CD4-positive, alpha-beta T cell treated with Interleukin-15 for 4 hours (primary cell): ENCODE results near the gene MRGPRD.

ENCODE experiments used
- DNase-seq: peaks from one replicate; pipeline ENCODE4 v3.0.0-alpha.2; 2020; ENCODE audit warnings: low spot score

MRGPRD gene

DNA sequence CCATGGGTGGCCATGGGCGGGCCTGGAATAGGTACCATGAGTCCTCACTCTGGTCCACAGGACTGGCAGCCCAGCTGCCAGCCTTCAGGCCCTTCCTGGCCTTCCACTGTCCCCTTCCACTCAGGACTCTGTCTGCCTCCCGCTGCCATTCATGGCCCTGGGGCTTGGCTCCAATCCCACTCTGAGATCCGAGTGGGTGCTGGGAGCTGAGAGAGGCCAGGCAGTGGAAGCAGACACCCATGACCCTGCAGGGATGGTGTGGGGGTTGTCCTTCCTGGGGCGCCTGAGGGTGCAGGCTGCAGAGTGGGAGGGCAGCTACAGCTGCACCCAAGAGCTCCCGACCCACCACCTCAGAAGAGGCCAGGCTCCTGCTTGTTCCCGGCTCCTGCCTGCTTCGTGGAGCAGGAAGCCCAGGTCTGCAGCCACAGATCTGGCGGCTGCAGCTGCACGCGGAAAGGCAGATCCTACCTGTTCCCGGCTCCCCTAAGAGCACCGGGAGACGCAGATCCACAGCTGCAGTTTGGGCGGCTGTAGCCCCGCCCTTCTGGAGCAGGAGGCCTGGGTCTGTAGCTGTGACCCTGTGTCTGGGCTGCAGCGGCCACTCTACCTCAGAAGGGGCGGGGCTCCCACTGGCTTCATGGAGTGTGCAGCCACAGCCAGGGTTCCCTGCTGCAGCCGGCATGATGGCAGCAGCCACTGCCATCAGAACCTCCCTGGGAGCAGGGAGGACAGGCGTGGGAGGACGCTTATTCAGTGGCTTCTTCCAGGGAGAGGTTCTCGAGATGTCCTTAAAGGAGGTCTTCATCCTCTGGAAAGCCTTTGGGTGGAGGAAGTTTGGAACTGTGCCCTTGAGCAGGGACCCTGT lies 49.6 kb downstream of the MRGPRD start:
- DNase-seq, result no peak
